Gastrocnemius medialis (tissue), 4 donors: ENCODE measurements around the gene NUDT6.

Experiments
- POLR2A ChIP-seq, 2 donors: fragments of 450-650 bp; IDR thresholded peaks; one replicate each; pipeline ENCODE4 v1.6.1; 2017; ENCODE audit warnings: antibody characterized with exemption in 2 of 2, mild to moderate bottlenecking in 2 of 2, moderate library complexity in 2 of 2
- TF ChIP-seq, protein P1 (sequence below), 5 experiments: fragments of 450-650 bp in 3 of 5; fragments of 200-600 bp in 2 of 5; sonication (generic) in 2 of 5; IDR thresholded peaks in 4 of 5; conservative IDR thresholded peaks in 1 of 5; 1 replicate in 4 of 5; 2 replicates in 1 of 5; pipeline ENCODE4 v1.5.1; 2016 to 2019; ENCODE audit warnings: antibody characterized with exemption in 5 of 5, mild to moderate bottlenecking in 3 of 5, moderate library complexity in 3 of 5

DNA sequence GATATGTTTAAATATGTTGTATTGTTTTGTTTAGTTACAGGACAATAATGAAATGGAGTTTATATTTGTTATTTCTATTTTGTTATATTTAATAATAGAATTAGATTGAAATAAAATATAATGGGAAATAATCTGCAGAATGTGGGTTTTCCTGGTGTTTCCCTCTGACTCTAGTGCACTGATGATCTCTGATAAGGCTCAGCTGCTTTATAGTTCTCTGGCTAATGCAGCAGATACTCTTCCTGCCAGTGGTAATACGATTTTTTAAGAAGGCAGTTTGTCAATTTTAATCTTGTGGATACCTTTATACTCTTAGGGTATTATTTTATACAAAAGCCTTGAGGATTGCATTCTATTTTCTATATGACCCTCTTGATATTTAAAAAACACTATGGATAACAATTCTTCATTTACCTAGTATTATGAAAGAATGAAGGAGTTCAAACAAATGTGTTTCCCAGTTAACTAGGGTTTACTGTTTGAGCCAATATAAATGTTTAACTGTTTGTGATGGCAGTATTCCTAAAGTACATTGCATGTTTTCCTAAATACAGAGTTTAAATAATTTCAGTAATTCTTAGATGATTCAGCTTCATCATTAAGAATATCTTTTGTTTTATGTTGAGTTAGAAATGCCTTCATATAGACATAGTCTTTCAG lies 26.9 kb downstream of the NUDT6 start:
- TF ChIP-seq, protein P1, sequence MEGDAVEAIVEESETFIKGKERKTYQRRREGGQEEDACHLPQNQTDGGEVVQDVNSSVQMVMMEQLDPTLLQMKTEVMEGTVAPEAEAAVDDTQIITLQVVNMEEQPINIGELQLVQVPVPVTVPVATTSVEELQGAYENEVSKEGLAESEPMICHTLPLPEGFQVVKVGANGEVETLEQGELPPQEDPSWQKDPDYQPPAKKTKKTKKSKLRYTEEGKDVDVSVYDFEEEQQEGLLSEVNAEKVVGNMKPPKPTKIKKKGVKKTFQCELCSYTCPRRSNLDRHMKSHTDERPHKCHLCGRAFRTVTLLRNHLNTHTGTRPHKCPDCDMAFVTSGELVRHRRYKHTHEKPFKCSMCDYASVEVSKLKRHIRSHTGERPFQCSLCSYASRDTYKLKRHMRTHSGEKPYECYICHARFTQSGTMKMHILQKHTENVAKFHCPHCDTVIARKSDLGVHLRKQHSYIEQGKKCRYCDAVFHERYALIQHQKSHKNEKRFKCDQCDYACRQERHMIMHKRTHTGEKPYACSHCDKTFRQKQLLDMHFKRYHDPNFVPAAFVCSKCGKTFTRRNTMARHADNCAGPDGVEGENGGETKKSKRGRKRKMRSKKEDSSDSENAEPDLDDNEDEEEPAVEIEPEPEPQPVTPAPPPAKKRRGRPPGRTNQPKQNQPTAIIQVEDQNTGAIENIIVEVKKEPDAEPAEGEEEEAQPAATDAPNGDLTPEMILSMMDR (IDR thresholded peaks at IDR 0.05 in 4 of 5, conservative IDR thresholded peaks at IDR 0.05 in 1 of 5), result no peak
- TF ChIP-seq POLR2A (IDR thresholded peaks at IDR 0.05), result no peak
